EH (cell line): ENCODE measurements around the gene CLDN1.

Source experiments
- DNase-seq: peaks from one replicate; pipeline ENCODE4 v3.0.0-alpha.2; 2015; ENCODE audit warnings: low read depth

Gene CLDN1

GRCh38 chr3:190330936-190331734, 8.9 kb upstream of the CLDN1 start:
- no peak for DNase-seq

- peak; percentile 51 for DNase-seq
Measured at GRCh38 chr3:190326930-190327329, 4.7 kb upstream of the CLDN1 start.

- peak; percentile 53 for DNase-seq
Measured at GRCh38 chr3:190326361-190326760, 4.1 kb upstream of the CLDN1 start.

- DNase-seq: peak; percentile 62
Measured at GRCh38 chr3:190325923-190326322, 3.7 kb upstream of the CLDN1 start.

GRCh38 chr3:190323246-190323626, 990 bp upstream of the CLDN1 start:
- DNase-seq: no peak

GRCh38 chr3:190322604-190323245, 479 bp upstream of the CLDN1 start:
- no peak for DNase-seq

GRCh38 chr3:190320594-190321362, 1.5 kb downstream of the CLDN1 start:
- no peak for DNase-seq

GRCh38 chr3:190319660-190320059, 2.6 kb downstream of the CLDN1 start:
- no peak for DNase-seq

GRCh38 chr3:190318666-190319065, 3.6 kb downstream of the CLDN1 start:
- no peak for DNase-seq

- DNase-seq: no peak
Measured at GRCh38 chr3:190314741-190315140, 7.5 kb downstream of the CLDN1 start.

- no peak for DNase-seq
Measured at GRCh38 chr3:190309414-190309813, 12.8 kb downstream of the CLDN1 start.

GRCh38 chr3:190308154-190308553, 14.1 kb downstream of the CLDN1 start:
- DNase-seq: no peak

- DNase-seq: no peak
Measured at GRCh38 chr3:190307164-190307545, 15.1 kb downstream of the CLDN1 start.

GRCh38 chr3:190306513-190307163, 15.6 kb downstream of the CLDN1 start:
- DNase-seq: no peak

- no peak for DNase-seq
Measured at GRCh38 chr3:190306026-190306425, 16.2 kb downstream of the CLDN1 start.

- DNase-seq: peak; percentile 50
Measured at GRCh38 chr3:190305406-190305805, 16.8 kb downstream of the CLDN1 start.

- DNase-seq: peak; percentile 16
Measured at GRCh38 chr3:190303884-190304283, 18.4 kb downstream of the CLDN1 start.

GRCh38 chr3:190302212-190302867, 19.9 kb downstream of the CLDN1 start:
- DNase-seq: peak; percentile 23

- no peak for DNase-seq
Measured at GRCh38 chr3:190301591-190301990, 20.7 kb downstream of the CLDN1 start.

- DNase-seq: no peak
Measured at GRCh38 chr3:190299969-190300368, 22.3 kb downstream of the CLDN1 start.

GRCh38 chr3:190294030-190294429, 28.2 kb downstream of the CLDN1 start:
- no peak for DNase-seq

GRCh38 chr3:190293621-190294020, 28.6 kb downstream of the CLDN1 start:
- DNase-seq: no peak
